ENCODE measurements around the gene P2RY12.

Gene P2RY12

DNA sequence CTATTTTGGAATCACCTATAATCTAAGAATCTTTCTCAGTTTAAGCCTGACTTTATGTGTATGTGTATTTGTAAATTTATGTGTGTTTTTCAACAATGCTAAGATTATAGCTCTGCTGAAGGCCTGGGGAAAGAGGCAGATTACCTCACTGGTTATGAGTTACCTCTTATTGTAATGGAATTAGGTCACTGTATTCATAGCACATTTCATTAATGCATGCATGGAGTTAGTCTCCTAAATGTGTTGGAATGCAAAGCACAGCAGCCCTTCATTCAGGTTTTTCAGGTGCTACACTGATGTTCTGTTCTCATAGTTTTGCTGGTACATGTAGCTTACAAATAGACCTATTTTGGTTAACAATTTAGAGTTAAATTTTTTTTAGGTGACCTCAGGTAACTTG is 77.4 kb downstream of the P2RY12 start:
- no peak for DNase-seq (ENCODE audit: low read depth)

DNA sequence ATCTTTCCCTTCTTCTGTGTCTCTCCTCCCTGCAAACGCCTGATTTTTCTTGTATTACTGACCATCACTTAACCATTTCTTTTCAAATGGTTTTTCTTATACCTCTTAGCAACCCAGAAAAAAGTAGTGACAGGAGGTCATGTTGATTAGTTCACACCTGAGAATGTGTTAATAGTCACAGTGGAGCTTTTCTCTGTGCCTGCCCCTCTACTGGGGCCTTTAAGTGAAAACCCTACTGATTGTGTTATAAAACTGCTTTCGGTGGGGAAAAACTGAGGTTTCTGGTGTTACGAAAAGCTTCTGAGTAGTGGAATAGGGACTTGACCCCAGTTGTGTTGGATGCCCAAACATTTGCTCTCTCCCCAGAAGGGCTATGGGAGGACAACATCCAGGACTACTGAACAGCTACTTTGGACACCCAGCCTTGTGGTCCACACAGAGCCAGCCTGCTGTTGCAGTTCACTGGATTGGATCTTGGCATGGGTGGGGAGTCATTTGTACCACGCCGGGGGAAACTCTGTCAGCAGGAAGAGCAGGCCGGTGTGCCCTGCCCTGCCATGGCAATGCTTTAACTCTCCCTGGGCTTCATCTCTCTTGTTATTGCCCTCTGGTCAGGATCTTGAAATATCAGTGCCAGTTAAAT is 78.3 kb downstream of the P2RY12 start:
- no peak for DNase-seq (ENCODE audit: low read depth)

DNA sequence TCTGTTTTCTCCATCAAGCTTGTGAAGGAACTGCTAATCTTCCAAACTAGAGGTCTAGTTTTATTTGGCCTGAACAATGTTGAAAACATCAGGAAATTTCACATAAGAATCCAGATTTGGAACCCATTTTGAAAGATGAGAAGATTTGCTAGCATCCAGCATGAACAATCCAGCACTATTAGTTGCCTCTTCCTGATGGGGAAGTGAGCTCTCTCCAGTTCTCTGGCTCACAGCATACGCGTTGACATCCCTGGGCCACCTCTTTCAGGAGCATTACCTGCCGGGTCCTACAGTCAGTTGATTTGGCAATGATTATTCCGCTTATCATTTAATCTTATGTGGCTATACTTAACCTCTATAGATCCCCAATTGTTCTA is 78.8 kb downstream of the P2RY12 start:
- no peak for DNase-seq (ENCODE audit: low read depth)

DNA sequence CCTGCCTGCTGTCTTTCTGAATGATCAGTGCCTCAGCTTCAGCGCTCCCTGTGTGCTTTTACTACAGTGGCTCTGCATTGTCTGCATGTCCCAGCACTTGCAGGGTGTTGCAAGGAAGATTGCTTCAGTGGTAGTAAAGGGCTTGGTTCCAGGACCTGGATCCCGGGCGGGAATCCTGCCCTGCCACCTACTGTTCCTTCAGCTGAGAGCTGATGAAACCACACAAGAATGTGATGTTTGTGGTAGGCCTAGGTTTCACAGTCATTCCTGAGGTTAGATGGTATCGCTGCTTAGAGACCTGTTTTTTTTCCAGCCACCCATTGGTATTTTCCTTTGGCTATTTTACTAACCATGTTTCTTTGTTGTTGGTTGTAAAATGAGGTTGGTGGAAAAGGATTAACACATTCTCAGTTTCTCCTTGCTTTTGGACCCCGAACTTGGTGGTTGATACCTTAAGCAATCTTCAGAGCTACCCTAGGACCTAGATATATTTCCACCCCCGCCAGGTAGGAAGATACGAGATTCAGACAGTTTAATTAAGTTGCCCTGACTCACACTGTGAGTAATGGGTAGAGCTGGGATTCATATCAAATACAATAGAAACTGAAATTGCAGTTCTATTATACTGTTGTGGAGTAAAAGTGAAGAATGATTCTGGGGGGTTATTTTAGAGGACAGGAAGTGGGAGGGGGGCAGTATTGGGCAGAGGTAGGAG is 79.3 kb downstream of the P2RY12 start:
- DNase-seq (ENCODE audit: low read depth), result no peak

DNA sequence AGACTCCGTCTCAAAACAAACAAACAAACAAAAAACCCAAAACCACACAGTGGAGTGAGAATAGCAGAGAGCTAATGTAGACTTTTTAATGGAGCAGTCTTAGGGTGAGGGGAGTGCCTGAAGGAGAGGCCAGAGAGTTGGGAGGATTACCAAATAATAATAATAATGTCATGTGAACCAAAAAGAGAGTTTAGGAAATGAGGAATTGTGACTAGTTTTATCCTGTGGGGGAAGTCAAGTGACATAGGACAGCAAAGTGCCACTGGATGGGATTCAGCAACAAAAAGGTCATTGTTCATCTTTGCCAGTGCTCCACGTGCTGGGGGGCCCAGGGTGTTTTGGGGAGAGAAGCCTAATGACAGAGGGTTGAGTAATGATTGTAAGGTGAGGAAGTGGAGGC is 80.8 kb downstream of the P2RY12 start:
- no peak for DNase-seq (ENCODE audit: low read depth)

DNA sequence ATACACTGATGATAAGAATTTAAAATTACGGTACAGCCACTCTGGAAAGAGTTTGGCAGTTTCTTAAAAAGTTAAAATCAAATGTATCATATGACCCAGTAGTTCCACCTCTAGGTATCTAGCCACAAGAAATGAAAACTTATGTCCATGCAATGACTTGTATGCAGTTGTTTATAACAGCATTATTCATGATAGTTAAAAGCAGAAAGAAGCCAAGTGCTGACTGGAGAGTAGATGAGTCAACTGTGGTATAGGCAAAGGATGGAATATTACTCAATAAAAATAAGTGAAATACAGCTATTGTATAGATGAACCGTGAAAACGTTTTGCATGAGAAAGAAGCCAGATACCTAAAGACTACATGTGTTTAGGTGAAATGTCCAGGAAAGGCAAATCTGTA is 82.8 kb downstream of the P2RY12 start:
- no peak for DNase-seq (ENCODE audit: low read depth)

DNA sequence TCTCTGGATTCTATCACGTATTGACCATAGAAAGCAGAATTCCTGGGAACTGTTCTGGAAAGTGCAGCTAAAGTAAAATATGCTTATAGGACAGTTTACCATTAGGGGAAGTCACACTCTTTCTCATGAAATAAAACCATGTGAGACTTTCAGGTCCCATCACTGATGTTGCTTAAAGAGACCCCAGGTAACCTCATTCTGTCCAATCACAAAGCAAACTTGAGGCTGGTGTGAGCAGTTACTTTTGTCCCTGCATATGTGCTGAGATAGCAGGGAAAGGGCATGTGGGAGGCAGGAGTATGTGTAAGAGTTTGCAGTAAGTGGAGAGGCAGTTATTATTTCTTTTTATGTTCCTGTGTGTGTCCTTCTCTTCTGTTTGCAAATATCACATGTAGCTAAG is 84.0 kb downstream of the P2RY12 start:
- DNase-seq (ENCODE audit: low read depth), result no peak

DNA sequence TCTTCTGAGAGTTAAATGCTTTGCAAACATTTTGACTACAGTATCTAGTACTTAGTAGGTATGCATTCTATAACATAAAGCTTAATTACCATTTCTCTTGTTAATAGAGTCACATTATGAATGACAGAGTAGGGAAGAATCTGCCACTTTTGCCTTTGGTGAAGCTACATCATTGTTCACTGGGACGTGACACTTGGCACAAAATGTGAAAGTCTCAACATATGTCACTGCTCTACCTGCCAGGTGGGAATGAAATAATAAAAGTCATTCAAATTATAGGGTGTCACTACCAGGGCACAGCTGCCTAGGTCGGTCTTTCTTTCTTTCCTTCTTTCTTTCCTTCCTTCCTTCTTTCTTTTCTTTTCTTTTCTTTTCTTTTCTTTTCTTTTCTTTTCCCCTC is 85.5 kb downstream of the P2RY12 start:
- no peak for DNase-seq (ENCODE audit: low read depth)

DNA sequence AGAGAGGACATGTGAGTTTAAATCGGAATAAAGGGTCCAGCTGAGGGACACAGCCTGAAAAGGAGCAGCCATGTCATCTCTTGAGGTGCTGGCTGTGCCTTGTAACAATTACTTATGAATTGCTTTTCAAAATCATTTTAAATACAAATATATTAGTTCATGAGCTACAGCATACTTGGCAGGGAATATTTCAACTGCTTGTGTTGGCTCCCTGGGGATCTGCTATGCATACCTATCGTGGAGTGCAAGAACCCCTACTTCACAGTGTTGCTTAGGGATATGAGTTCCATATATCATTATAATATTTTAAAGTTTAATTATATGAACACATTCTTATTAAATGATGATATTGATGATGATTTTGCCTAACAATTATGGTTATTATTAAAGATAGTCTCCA is 87.1 kb downstream of the P2RY12 start:
- DNase-seq (ENCODE audit: low read depth), result no peak

DNA sequence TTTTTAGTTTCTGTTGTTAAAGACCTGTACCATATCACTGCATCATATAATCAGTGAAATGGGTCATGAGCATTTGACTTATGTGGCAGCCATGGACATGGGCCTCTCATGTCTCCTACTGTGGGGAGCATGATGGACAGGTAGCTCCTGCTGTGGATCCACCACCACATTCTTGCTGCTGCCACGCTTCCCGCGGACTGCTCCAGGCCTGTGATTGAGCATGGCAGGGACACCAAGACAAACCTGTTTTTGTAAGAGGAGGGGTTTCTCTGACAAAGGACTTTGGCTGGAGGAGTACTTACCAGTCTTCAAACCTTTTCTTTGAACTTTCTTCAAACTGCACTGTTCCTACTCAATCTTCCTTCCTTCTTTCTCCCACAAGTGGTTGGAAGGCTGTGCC is 88.3 kb downstream of the P2RY12 start:
- DNase-seq (ENCODE audit: low read depth), result no peak

DNA sequence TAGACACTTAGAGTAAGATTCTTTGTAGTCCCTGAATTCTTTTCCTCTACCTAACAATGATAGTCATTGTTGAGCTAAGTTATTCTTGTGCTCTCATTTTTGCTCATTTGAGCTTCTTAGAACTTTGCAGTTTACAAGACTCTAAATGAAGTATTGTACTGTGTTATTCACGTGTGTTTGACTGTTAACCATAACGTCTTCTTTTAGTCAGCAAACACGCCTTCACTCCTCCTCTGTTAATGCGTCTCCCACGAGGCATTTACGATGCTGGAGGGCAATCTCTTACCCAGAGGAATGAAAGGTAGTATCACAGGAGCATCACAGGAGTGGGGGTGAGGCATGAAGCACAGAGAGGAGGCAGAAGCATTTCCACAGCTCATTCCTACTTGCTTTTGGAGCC is 91.4 kb downstream of the P2RY12 start:
- DNase-seq (ENCODE audit: low read depth), result no peak

DNA sequence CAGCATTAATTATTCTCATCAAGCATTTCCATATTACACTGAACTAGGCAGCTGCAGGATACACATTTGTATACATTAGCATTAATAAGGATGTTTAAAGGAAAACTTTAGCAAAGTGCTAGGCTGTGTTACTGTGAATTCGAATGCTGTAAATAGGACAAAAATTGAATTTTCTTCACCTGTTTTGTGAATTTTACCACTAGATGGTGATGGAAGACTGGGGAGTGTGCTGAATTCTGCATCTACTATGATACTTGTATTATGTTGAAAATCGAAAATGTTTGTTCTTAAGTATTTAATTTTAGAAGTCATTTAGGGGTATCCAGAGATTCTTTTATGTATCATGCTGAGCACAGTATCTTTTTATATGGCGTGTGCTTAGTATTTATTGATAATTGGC is 93.9 kb downstream of the P2RY12 start:
- no peak for DNase-seq (ENCODE audit: low read depth)

DNA sequence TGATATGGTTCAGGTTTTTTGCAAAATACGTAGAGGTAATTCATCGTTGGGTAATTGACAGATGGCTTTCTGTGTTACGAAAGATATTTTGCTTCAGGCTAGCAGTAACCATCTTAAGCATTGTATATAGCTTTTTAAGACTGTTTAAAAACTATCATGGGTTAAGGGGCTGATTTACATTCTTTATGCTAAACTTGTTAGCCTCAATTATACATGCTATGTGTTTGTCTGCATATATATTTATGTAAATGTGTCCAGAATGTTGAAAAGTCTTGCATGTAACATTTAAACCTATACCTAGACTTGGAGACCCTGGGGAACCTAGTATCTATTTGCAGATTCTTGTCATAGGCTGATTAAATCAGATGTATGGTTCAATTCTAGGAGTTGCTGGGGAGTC is 95.1 kb downstream of the P2RY12 start:
- DNase-seq (ENCODE audit: low read depth), result no peak

Measured in activated T-helper 9 cell treated with anti-CD3 and anti-CD28 coated beads, Interleukin-2, amount 50 U/mL, for 16 hours (primary cell).